Neural progenitor cell (in vitro differentiated cells): Measurements from ENCODE around the gene SPG11.

ENCODE experiments used
- EZH2 ChIP-seq: fragments of 200-600 bp; sonication (generic); IDR thresholded peaks from 2 replicates; pipeline ENCODE4 v1.6.1; 2017; ENCODE audit warnings: antibody characterized with exemption, mild to moderate bottlenecking, moderate library complexity
- TF ChIP-seq, protein P1 (sequence below): fragments of 200-600 bp; sonication (generic); IDR thresholded peaks from 2 replicates; pipeline ENCODE4 v1.5.1; 2017; ENCODE audit warnings: antibody characterized with exemption, mild to moderate bottlenecking

DNA sequence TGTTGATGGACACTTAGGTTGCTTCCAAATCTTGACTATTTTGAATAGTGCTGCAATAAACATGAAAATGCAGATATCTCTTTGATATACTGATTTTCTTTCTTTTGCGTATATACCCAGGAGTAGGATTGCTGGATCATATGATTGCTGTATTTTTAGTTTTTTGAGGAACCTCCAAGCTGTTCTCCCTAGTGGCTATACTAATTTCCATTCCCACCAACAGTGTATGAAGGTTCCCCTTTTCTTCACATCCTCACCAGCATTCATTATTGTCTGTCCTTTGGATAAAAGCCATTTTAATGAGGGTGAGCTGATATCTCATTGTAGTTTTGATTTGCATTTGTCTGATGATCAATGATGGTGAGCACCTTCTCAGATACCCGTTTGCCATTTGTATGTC is 35.2 kb upstream of the SPG11 start:
- TF ChIP-seq EZH2 = no peak
- TF ChIP-seq, protein P1, sequence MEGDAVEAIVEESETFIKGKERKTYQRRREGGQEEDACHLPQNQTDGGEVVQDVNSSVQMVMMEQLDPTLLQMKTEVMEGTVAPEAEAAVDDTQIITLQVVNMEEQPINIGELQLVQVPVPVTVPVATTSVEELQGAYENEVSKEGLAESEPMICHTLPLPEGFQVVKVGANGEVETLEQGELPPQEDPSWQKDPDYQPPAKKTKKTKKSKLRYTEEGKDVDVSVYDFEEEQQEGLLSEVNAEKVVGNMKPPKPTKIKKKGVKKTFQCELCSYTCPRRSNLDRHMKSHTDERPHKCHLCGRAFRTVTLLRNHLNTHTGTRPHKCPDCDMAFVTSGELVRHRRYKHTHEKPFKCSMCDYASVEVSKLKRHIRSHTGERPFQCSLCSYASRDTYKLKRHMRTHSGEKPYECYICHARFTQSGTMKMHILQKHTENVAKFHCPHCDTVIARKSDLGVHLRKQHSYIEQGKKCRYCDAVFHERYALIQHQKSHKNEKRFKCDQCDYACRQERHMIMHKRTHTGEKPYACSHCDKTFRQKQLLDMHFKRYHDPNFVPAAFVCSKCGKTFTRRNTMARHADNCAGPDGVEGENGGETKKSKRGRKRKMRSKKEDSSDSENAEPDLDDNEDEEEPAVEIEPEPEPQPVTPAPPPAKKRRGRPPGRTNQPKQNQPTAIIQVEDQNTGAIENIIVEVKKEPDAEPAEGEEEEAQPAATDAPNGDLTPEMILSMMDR = no peak
